ENCODE measurements around the gene PSD. TPM values are rescaled to one million over a fixed set of nuclear protein-coding genes. Genes with fewer than 3 reads are reported as not detected.

Gene PSD
- total and polyA plus RNA-seq, 9 of the 15 experiments (the other 6 are each of a cell fraction or from before 2014, with no cell fraction given) = 0.11 to 1.7 (median 0.54) TPM; not detected in 2

- TF ChIP-seq ZBTB11 (CRISPR knock-in tag; IDR thresholded peaks at IDR 0.05) (no peak; a peak in 1 of 6 replicates), HNRNPUL1 (IDR thresholded peaks at IDR 0.05; ENCODE audit: low read length) (no peak), CBX2 (IDR thresholded peaks at IDR 0.05; ENCODE audit: insufficient read depth, low read length, poor library complexity, severe bottlenecking) (no peak), ZNF316 (IDR thresholded peaks at IDR 0.05) (no peak), PRDM10 (IDR thresholded peaks at IDR 0.05; ENCODE audit: partially characterized antibody) (no peak), ZBTB43 (CRISPR knock-in tag; IDR thresholded peaks at IDR 0.05) (no peak), HDAC1 (IDR thresholded peaks at IDR 0.05) (peak in 1 of 2 experiments; percentile 71; a peak in 2 of 4 replicates), ZNF551 (CRISPR knock-in tag; IDR thresholded peaks at IDR 0.05) (no peak), NCOR1 (IDR thresholded peaks at IDR 0.05) (no peak), RBFOX2 (IDR thresholded peaks at IDR 0.05; ENCODE audit: low read depth, low read length) (peak; percentile 72), KLF1 (tag; IDR thresholded peaks at IDR 0.05) (no peak), CEBPB (tag; IDR thresholded peaks at IDR 0.05) (0 out of 2 replicates have a peak, but pooled peaks have one; percentile 10), NUFIP1 (IDR thresholded peaks at IDR 0.05; ENCODE audit: partially characterized antibody) (no peak), MCM7 (IDR thresholded peaks at IDR 0.05) (no peak), ZNF311 (CRISPR knock-in tag; IDR thresholded peaks at IDR 0.05) (no peak), ZZZ3 (IDR thresholded peaks at IDR 0.05) (no peak), PYGO2 (tag; IDR thresholded peaks at IDR 0.05) (no peak), ZNF717 (CRISPR knock-in tag; IDR thresholded peaks at IDR 0.05) (no peak), HMG20A (CRISPR knock-in tag; conservative IDR thresholded peaks at IDR 0.05) (no peak), DDX20 (tag; IDR thresholded peaks at IDR 0.05; ENCODE audit: low read depth) (no peak), BRD4 (IDR thresholded peaks at IDR 0.05) (no peak; the same call in 1 of the 2 replicates), FUS (optimal IDR thresholded peaks at IDR 0.05; ENCODE audit: low read depth, low read length) (no peak)
These were observed 4.1 kb upstream of the PSD start (continued) for GRCh38 chr10:102422545-102423129.
